Cardiac fibroblast (primary cell): ENCODE results near the gene CDHR3.

Experiments
- DNase-seq, 2 donors: peaks; one replicate each; pipeline versions ENCODE4 v3.0.0 to v3.0.0-alpha.2; 2010; ENCODE audit warnings: low read depth in 2 of 2
- H3K4me3 ChIP-seq, 2 donors: replicated peaks in 1 of 2; 1 replicate in 1 of 2; 2 replicates in 1 of 2; pipeline ENCODE4 v1.5.1; 2011; ENCODE audit warnings: low read depth in 2 of 2, low read length in 2 of 2, mild to moderate bottlenecking in 2 of 2, moderate library complexity in 1 of 2
- CTCF ChIP-seq: IDR thresholded peaks from one replicate; pipeline ENCODE4 v1.5.1; 2011; ENCODE audit warnings: low read depth, mild to moderate bottlenecking, low read length, inconsistent platforms

The CDHR3 gene

GRCh38 chr7:106021151-106022067 is 58.3 kb downstream of the CDHR3 start:
- DNase-seq, result no peak
- H3K4me3 ChIP-seq, result no peak overlapping the region
- TF ChIP-seq CTCF, result no peak

DNA sequence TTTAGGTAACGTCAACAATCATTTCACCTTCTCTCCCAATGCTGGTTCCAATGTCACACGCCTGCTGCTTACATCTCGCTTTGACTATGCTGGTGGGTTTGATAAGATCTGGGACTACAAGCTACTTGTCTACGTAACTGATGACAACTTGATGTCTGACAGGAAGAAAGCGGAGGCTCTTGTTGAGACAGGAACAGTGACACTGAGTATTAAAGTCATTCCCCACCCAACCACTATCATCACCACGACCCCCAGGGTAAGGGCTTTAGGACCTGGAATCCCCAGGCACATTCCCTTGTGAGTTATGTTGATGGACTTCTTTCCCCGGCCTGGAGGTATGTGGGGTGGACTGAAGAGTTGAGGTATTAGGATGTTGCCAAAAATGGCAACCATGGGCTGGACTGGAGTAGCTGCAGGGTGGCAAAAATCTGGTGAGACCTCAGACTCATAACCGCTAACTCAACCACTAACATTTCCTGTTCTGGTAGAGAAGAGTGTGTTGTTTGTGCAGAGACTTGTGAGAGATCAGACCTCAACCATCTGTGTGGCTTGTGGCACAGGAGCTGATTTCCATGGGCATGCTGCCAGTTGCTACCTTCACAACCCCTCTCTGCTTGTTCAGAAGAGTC is 59.2 kb downstream of the CDHR3 start:
- DNase-seq, result no peak
- no peak for TF ChIP-seq CTCF
- no peak overlapping the region for H3K4me3 ChIP-seq

GRCh38 chr7:106023369-106024322 is 60.6 kb downstream of the CDHR3 start:
- TF ChIP-seq CTCF, result no peak
- DNase-seq, result no peak
- no peak overlapping the region for H3K4me3 ChIP-seq

DNA sequence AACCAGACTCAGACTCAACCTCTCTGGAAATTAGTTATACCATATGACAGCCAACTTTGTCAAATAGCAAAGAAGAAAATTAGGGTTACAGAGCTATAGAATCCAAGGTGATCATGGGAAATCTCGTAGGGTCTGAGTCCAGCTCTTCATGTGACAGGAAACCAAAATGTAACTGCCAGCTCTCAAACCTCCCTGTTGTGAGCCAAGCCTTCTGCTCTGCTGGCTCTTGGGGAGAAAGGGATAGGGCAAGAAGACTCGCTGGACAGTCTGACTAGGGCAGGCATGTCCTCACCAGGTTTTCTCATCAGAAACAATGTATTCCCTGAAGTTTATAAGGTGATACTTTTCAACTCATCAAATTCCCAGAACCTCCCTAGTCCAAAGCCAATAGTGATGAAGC is 63.0 kb downstream of the CDHR3 start:
- H3K4me3 ChIP-seq, result no peak overlapping the region
- no peak for TF ChIP-seq CTCF
- no peak for DNase-seq

DNA sequence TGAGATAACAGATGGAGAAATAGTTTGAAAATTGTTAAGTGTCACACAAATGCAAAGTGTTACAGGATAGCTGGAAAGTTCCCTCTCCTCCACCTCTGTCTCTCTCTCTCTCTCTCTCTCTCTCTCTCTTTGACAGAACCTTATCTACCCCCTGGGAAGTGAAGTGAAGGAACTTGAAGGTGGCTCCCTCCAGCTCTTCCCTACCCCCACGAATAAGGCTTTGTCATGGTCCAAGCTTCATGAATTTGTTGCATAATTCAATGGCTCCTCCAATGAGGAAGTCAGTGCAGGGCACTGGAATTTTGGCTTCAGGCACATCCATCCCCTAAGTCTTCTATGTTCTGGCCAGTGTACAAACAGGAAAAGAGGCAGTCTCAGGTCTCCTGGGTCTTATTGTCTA is 66.4 kb downstream of the CDHR3 start:
- H3K4me3 ChIP-seq, result no peak overlapping the region
- peak in 1 of 2 donors; percentile 31 for DNase-seq
- TF ChIP-seq CTCF, result no peak

GRCh38 chr7:106029941-106030340 is 66.9 kb downstream of the CDHR3 start:
- no peak for TF ChIP-seq CTCF
- H3K4me3 ChIP-seq, result no peak overlapping the region
- no peak for DNase-seq
